ENCODE data around the gene SRSF7. TPM values are rescaled to one million over a fixed set of nuclear protein-coding genes. Genes with fewer than 3 reads are reported as not detected.
"Not testable (repeated sequence)": the region's sequence is repeated elsewhere in the genome, so short reads cannot be mapped to it uniquely, and the experiment has no call there.

SRSF7 gene
- 100 to 1,000 TPM; 238 to 389 TPM for total RNA-seq

DNA sequence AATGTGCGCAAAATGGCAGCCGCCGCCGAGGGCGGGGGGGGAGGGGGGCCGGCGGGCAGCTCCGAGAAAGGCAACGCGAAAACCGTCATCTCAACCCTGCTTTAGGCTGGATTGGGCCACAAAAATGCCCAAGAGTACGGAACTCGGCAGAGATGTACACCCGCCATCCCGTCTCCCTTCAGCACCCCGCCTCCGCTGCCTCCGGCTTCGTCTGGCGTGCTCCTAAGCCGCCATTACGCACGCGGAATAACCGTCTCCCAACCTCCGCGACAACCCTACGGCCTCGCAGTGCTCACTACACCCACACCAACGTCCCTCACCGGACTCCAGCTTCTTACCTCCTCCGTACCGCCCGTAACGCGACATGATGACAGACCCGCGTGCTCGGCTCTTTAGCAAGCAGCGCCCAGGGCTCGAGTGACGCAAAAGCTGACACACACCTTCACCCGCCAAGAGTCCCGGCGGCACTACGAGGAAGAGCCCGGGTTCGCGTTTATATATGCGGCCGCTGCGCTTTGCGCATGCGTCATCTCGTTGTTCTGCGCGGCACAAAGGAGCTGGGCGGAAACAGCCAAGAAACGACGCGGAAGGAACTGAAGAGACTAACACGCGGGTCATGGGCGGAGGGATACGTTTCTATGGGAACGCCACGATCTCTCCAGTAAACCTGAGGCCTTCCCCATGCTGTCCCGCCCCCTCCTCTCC, at the start of gene SRSF7:
Gene SRSF7, minus strand, starts transcription at position 471 of the 705 bp plus-strand sequence. Its CDS starts 105 bp downstream, at position 366.
- Mint-ChIP-seq H3K4me1 (ENCODE audit: low read depth in 2 of 2) (peaks cover 52 to 57% of the 10 kb centered on the region in 2 donors), H3K27ac (peak within 1 kb of the TSS; percentile 99 to 100), H3K9me3 (no peaks in the 10 kb centered on the region), H3K36me3 (peaks cover 53% of the 10 kb centered on the region), H3K27me3 (no peaks in the 10 kb centered on the region), H3K4me3 (peak within 1 kb of the TSS; percentile 100)
- peak; percentile 96 for DNase-seq (ENCODE audit: low spot score)
- ATAC-seq = peak; percentile 89 to 91

DNA sequence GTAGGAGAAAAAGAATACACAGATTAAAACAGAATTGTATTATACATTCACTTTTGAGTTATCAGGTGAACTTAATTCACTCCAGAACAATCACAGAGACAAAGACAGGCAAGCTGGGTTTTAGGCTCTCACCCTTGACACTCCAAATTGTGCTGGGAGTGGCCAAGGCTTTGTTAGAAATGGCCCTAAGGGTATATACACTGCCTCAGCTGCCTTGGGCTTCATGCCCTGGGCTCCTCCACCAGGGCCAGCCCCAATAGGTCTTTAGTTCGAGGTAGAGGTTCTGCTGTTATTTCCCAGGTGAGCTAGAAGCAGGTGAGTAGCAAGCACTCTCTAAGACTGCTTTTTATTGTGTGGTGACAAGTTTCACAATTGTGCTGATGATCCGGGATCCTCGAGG, 46.8 kb upstream of the SRSF7 start:
- peaks cover 4% of the 10 kb centered on the region for H3K36me3 Mint-ChIP-seq

DNA sequence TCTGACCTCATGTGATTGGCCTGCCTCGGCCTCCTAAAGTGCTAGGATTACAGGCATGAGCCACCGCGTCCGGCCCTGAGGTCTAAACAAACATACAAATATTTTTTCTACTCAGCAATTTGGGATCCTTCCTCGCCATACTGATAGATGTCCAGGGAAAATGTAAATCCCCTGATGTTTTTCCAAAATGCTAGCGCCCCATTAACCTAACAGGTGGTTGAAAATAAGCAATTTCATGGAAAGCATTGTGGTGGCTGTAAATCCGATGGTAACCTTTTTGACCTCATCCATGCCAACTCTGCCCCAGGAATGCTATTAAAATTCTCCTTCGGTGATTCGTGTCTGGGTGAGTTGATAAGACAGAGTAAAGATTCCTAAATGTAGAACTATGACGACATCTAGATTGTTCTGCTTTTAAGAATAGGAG, 46.1 kb upstream of the SRSF7 start:
- peaks cover 4% of the 10 kb centered on the region for H3K36me3 Mint-ChIP-seq
- no peaks in the 10 kb centered on the region for H3K9me3 Mint-ChIP-seq
- no peaks in the 10 kb centered on the region for H3K4me1 Mint-ChIP-seq (ENCODE audit: low read depth in 2 of 2)
- ATAC-seq = no peak
- no peak overlapping the region for H3K4me3 Mint-ChIP-seq
- no peaks in the 10 kb centered on the region for H3K27me3 Mint-ChIP-seq
- no peak for DNase-seq (ENCODE audit: low spot score)
- H3K27ac Mint-ChIP-seq = no peak overlapping the region

More for the DNA sequence above, 46.8 kb upstream of the SRSF7 start:
- no peak for DNase-seq (ENCODE audit: low spot score)
- Mint-ChIP-seq H3K27me3 (no peaks in the 10 kb centered on the region), H3K4me3 (no peak overlapping the region), H3K4me1 (ENCODE audit: low read depth in 2 of 2) (no peaks in the 10 kb centered on the region), H3K9me3 (no peaks in the 10 kb centered on the region), H3K27ac (no peak overlapping the region)
- ATAC-seq = no peak

DNA sequence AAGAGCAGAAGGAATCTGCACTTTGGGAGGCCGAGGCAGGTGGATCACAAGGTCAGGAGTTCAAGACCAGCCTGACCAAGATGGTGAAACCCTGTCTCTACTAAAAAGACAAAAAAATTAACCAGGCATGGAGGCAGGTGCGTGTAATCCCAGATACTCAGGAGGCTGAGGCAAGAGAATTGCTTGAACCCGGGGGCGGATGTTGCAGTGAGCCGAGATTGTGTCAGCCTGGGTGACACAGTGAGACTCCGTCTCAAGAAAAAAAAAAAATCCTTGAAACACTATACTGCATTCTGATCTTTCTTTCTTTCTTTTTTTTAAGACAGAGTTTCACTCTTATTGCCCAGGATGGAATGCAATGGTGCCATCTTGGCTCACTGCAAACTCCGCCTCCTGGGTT, 43.9 kb upstream of the SRSF7 start:
- ATAC-seq; DNase-seq (ENCODE audit: low spot score); H3K36me3 Mint-ChIP-seq; H3K4me1 Mint-ChIP-seq (ENCODE audit: low read depth in 2 of 2); H3K4me3 Mint-ChIP-seq; H3K27me3 Mint-ChIP-seq; H3K27ac Mint-ChIP-seq; H3K9me3 Mint-ChIP-seq: not testable (repeated sequence)

DNA sequence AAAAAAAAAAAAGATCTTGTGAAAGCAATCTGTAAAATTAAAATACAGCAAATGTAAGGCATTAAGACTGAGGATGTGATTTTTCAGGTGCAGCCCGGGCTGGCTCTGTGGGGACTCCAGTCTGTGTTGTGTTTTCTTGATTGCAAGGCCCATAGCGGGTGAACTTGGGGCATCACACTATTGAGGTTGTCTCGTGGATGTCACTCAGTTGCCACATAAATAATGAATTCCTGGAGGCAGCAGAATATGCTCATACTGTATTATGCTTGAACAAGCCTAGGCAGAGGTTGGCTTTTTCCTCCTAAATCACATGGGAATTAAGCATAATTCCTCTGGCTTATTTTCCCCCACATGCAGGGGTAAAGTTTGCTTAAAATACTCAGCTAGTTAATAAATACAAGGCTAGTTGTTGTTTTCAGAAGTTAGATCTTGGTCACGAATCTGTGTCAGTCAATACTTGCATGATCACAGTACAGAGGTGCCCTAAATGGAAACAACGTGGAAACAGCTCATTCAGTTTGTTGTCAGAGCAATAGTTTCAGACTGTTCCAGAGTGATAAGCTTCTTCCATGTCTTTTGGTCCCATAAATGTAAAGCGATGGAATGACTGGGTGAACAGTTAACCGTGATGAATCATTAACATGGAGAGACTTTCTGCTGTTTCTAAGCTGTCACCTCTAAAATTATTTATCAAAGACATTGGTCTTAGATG, 43.2 kb upstream of the SRSF7 start:
- no peaks in the 10 kb centered on the region for H3K4me1 Mint-ChIP-seq (ENCODE audit: low read depth in 2 of 2)
- no peaks in the 10 kb centered on the region for H3K9me3 Mint-ChIP-seq
- H3K27me3 Mint-ChIP-seq = no peaks in the 10 kb centered on the region
- no peak overlapping the region for H3K4me3 Mint-ChIP-seq
- peaks cover 4% of the 10 kb centered on the region for H3K36me3 Mint-ChIP-seq
- ATAC-seq (no peak), DNase-seq (ENCODE audit: low spot score) (no peak)
- H3K27ac Mint-ChIP-seq = no peak overlapping the region

DNA sequence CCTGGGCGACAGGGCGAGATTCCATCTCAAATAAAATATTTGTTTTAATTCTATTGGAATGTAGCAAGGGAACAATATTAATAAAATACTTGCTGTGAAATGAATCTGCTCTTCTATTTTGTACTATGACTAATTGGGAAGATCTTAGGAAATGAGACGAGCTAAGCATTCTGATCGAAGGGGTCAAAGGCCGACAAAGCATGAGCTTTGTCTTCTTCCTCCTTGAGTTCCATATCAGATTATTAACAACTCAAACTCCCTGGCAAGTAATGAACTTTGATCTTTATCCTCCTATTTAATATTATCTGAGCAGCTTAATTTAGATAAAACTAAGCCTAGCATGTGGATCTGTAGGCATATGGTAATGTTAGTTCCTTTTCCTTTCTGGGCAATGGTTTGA, 42.4 kb upstream of the SRSF7 start:
- Mint-ChIP-seq H3K4me3 (no peak overlapping the region), H3K27me3 (no peaks in the 10 kb centered on the region), H3K36me3 (peaks cover 4% of the 10 kb centered on the region), H3K27ac (no peak overlapping the region), H3K4me1 (ENCODE audit: low read depth in 2 of 2) (no peaks in the 10 kb centered on the region), H3K9me3 (no peaks in the 10 kb centered on the region)
- DNase-seq (ENCODE audit: low spot score) (no peak), ATAC-seq (no peak)

DNA sequence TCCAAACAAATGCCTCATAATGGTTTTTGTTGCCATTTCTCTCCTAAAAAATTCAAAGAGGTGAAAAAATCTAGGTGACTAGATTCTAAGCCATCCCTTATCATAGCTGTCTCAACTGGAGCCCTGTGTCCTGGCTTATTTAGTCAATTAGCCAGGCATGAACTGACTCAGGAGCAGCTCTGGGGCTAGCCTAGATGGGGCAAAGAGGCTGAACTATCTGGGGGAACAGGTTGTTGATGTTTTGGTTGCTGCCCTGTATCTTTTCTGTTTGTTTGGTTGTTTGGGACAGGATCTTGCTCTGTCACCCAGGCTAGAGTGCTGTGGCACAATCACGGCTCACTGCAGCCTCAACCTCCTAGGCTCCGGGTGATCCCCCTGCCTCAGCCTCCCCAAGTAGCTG, 41.6 kb upstream of the SRSF7 start:
- DNase-seq (ENCODE audit: low spot score) (no peak), ATAC-seq (no peak)
- no peak overlapping the region for H3K4me3 Mint-ChIP-seq
- H3K4me1 Mint-ChIP-seq (ENCODE audit: low read depth in 2 of 2) = no peaks in the 10 kb centered on the region
- H3K27me3 Mint-ChIP-seq = no peaks in the 10 kb centered on the region
- H3K9me3 Mint-ChIP-seq = no peaks in the 10 kb centered on the region
- no peak overlapping the region for H3K27ac Mint-ChIP-seq
- H3K36me3 Mint-ChIP-seq = peaks cover 4% of the 10 kb centered on the region

DNA sequence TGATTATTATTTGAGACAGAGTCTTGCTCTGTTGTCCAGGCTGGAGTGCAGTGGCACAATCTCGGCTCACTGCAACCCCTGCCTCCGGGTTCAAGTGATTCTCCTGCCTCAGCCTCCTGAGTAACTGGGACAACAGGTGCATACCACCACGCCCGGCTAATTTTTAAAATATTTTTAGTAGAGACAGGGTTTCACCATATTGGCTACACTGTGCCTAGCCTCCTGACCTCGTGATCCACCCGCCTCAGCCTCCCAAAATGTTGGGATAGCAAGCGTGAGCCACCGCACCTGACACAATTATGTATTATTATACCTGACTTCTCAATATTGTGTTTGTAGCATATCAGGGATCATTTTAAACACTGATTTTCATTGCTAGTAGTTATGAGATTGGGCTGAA, 41.2 kb upstream of the SRSF7 start:
- DNase-seq (ENCODE audit: low spot score); H3K4me3 Mint-ChIP-seq; H3K9me3 Mint-ChIP-seq; H3K4me1 Mint-ChIP-seq (ENCODE audit: low read depth in 2 of 2); H3K27me3 Mint-ChIP-seq; H3K27ac Mint-ChIP-seq; H3K36me3 Mint-ChIP-seq; ATAC-seq: not testable (repeated sequence)

DNA sequence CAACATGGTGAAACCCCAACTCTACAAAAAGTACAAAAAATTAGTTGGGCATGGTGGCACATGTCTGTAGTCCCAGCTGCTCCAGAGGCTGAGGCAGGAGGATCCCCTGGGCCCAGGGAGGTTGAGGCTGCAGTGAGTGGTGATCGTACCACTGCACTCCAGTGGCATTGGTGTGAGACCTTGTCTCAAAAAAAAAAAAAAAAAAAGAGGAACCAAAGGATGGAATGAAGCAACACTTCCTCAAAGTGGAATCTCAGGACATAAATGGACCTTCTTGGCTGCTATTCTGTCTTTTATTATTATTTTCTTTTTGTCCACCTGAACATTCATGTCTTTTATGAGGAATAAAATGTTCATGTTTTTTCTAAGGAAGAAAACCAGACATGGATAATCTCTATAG, 40.6 kb upstream of the SRSF7 start:
- Mint-ChIP-seq H3K27ac (no peak overlapping the region), H3K36me3 (no peaks in the 10 kb centered on the region), H3K9me3 (no peaks in the 10 kb centered on the region), H3K4me1 (ENCODE audit: low read depth in 2 of 2) (no peaks in the 10 kb centered on the region), H3K4me3 (no peak overlapping the region), H3K27me3 (no peaks in the 10 kb centered on the region)
- DNase-seq (ENCODE audit: low spot score) = no peak
- ATAC-seq = no peak

DNA sequence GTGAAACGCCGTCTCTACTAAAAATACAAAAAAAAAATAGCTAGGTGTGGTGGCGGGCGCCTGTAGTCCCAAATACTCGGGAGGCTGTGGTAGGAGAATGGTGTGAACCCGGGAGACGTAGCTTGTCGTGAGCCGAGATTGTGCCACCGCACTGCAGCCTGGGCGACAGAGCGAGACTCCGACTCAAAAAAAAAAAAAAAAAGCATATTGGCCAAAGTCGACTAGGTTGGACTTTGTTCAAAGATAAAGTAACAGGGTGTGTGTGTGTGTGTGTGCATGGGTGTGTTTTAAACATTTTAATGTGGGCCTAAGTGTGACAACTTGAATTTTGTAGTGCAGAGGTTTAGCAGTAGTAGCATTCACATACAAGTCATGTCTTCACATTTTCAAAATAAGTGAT, 38.5 kb upstream of the SRSF7 start:
- Mint-ChIP-seq H3K36me3 (no peaks in the 10 kb centered on the region), H3K9me3 (no peaks in the 10 kb centered on the region)

DNA sequence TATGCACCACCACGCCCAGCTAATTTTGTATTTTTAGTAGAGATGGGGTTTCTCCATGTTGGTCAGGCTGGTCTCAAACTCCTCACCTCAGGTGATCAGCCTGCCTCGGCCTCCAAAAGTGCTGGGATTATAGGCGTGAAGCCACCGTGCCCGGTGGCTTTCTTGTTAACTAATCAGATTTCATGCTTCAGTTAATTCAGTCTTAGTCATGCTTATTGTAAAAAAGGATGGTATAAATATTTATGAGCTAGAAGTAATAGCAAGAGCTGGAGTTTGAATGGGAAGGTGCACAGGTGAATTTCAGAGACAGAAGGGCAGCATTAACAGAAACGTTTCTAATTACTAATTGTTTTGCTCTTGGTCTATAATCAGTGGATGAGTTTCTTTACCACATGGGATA, 37.1 kb upstream of the SRSF7 start:
- no peak overlapping the region for H3K4me3 Mint-ChIP-seq
- H3K4me1 Mint-ChIP-seq (ENCODE audit: low read depth in 2 of 2) = no peaks in the 10 kb centered on the region
- ATAC-seq = no peak
- no peaks in the 10 kb centered on the region for H3K9me3 Mint-ChIP-seq
- no peak overlapping the region for H3K27ac Mint-ChIP-seq
- no peaks in the 10 kb centered on the region for H3K27me3 Mint-ChIP-seq
- no peak for DNase-seq (ENCODE audit: low spot score)
- H3K36me3 Mint-ChIP-seq = no peaks in the 10 kb centered on the region

More for the DNA sequence above, 38.5 kb upstream of the SRSF7 start:
- no peak overlapping the region for H3K27ac Mint-ChIP-seq
- H3K27me3 Mint-ChIP-seq = no peaks in the 10 kb centered on the region
- H3K4me3 Mint-ChIP-seq = no peak overlapping the region
- ATAC-seq (no peak), DNase-seq (ENCODE audit: low spot score) (no peak)
- H3K4me1 Mint-ChIP-seq (ENCODE audit: low read depth in 2 of 2) = no peaks in the 10 kb centered on the region

DNA sequence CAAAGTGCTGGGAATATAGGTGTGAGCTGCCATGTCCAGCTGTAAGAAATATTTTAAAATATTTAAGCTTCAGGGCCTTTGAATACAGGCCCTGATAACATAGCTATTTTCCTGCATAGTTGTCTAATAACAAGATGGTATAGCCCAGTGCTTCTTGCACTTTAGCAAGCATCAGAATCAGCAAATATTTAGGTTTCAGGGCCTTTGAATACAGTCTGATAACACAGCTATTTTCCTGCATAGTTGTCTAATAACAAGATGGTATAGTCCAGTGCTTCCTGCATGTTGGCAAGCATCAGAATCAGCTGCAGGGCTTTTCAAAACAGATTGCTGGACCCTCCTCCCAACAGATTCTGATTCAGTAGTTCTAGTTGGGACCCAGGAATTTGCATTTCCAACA, 32.4 kb upstream of the SRSF7 start:
- no peak overlapping the region for H3K27ac Mint-ChIP-seq
- H3K4me1 Mint-ChIP-seq (ENCODE audit: low read depth in 2 of 2) = peaks cover 0 to 5% of the 10 kb centered on the region in 2 donors

DNA sequence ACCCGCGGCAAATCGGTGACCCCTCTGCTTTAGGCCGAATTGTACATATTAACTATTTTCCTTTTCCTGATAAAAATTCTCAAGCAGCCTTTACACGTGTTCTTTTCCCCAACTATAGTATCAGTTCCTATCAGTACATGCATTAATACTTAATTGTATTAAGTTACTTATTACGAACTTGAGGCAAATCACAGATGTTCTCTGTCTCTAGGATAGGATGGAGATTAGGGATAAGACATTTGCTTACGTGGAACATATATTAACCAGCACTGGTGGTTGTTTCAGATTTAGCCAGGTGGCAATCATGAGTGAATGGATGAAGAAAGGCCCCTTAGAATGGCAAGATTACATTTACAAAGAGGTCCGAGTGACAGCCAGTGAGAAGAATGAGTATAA, 27.5 kb upstream of the SRSF7 start:
- peaks cover 18% of the 10 kb centered on the region in 2 donors for H3K27me3 Mint-ChIP-seq
- H3K27ac Mint-ChIP-seq = peak overlapping the region; percentile 79 to 97
- H3K4me1 Mint-ChIP-seq (ENCODE audit: low read depth in 2 of 2) = peaks cover 5 to 13% of the 10 kb centered on the region in 2 donors
- peaks cover 11% of the 10 kb centered on the region for H3K36me3 Mint-ChIP-seq
- H3K9me3 Mint-ChIP-seq = no peaks in the 10 kb centered on the region
- ATAC-seq (no peak), DNase-seq (ENCODE audit: low spot score) (no peak)
- peak overlapping the region; percentile 98 for H3K4me3 Mint-ChIP-seq

More for the DNA sequence above, 32.4 kb upstream of the SRSF7 start:
- H3K4me3 Mint-ChIP-seq = no peak overlapping the region
- ATAC-seq = no peak
- no peaks in the 10 kb centered on the region for H3K9me3 Mint-ChIP-seq
- H3K27me3 Mint-ChIP-seq = no peaks in the 10 kb centered on the region
- DNase-seq (ENCODE audit: low spot score) = no peak
- H3K36me3 Mint-ChIP-seq = peaks cover 11% of the 10 kb centered on the region

DNA sequence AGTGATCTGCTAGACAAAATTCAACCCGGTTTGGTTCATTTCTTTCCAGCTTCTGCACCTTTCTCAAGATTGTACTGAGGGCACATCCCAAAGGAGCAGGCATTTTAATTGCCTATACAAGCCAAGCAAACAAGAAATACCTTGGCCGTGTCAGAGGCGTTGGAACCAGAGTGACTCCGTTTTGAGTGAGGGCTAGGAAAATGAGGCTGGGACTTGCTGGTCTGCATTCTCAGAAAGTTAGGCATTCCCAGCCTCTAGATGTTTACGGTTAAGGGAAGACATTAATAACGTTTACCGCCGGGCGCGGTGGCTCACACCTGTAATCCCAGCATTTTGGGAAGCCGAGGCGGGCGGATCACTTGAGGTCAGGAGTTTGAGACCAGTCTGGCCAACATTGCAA, 25.4 kb upstream of the SRSF7 start:
- H3K4me1 Mint-ChIP-seq (ENCODE audit: low read depth in 2 of 2) = peaks cover 5 to 13% of the 10 kb centered on the region in 2 donors
- ATAC-seq = no peak
- peaks cover 18 to 21% of the 10 kb centered on the region in 2 donors for H3K27me3 Mint-ChIP-seq
- peaks cover 4% of the 10 kb centered on the region for H3K36me3 Mint-ChIP-seq
- no peak overlapping the region for H3K27ac Mint-ChIP-seq
- no peaks in the 10 kb centered on the region for H3K9me3 Mint-ChIP-seq
- no peak for DNase-seq (ENCODE audit: low spot score)
- peak overlapping the region; percentile 6 for H3K4me3 Mint-ChIP-seq

Measured in natural killer cell treated with Interleukin-12 subunit alpha and Interleukin-12 subunit beta and Interleukin-15 and Interleukin-18, amount 100 ng/mL, for 72 hours (primary cell).